Measurements from ENCODE around the gene PAGE3.

The PAGE3 gene

GRCh38 chrX:55240788-55241340 is 23.9 kb downstream of the PAGE3 start:
- Histone ChIP-seq H4K8ac (ENCODE audit: low read depth, low read length) (no peak overlapping the region), H3K56ac (ENCODE audit: low read length) (no peak overlapping the region), H3K79me2 (ENCODE audit: control insufficient read depth, insufficient read depth, low read length) (no peaks in the 10 kb centered on the region)

GRCh38 chrX:55220119-55220794 is 44.5 kb downstream of the PAGE3 start, which contains the start of gene PAGE5:
Gene PAGE5, plus strand, starts transcription at chrX:55220346. Its CDS starts 1,037 bp downstream, at chrX:55221383.
- Histone ChIP-seq H4K8ac (ENCODE audit: low read depth, low read length) (no peak within 1 kb of the TSS), H3K18ac (ENCODE audit: low read length) (no peak within 1 kb of the TSS), H4K5ac (ENCODE audit: low read length) (no peak within 1 kb of the TSS), H2BK5ac (ENCODE audit: low read length) (no peak within 1 kb of the TSS), H3K36me3 (ENCODE audit: control insufficient read depth, insufficient read depth, low read length) (no peaks in the 10 kb centered on the region), H3K79me2 (ENCODE audit: control insufficient read depth, insufficient read depth, low read length) (no peaks in the 10 kb centered on the region), H3K4me1 (ENCODE audit: control insufficient read depth, low read depth, low read length) (no peaks in the 10 kb centered on the region), H2BK15ac (replicated peaks; ENCODE audit: low read depth) (no peak within 1 kb of the TSS), H3K27me3 (ENCODE audit: insufficient read depth, low read length, poor library complexity) (no peaks in the 10 kb centered on the region), H3K4me3 (ENCODE audit: low read length) (no peak within 1 kb of the TSS), H2BK120ac (ENCODE audit: low read depth, low read length) (no peak within 1 kb of the TSS), H2AK5ac (ENCODE audit: low read length) (no peak within 1 kb of the TSS), H3K56ac (ENCODE audit: low read length) (no peak within 1 kb of the TSS), H3K27ac (ENCODE audit: low read depth, low read length) (no peak within 1 kb of the TSS), H3K4ac (ENCODE audit: low read depth, low read length) (no peak within 1 kb of the TSS), H3K9ac (ENCODE audit: low read length) (no peak within 1 kb of the TSS), H3K4me2 (ENCODE audit: low read length) (no peak within 1 kb of the TSS), H3K79me1 (ENCODE audit: low read length) (no peaks in the 10 kb centered on the region), H3K23ac (ENCODE audit: low read length) (no peak within 1 kb of the TSS)
- no peak for DNase-seq
- WGBS (ENCODE audit: extremely low coverage, insufficient coverage, low lambda C conversion rate), result no CpG with 5 or more reads among the region's 30 CpGs

More at GRCh38 chrX:55240788-55241340, 23.9 kb downstream of the PAGE3 start:
- Histone ChIP-seq H2BK15ac (replicated peaks; ENCODE audit: low read depth) (no peak overlapping the region), H3K4me1 (ENCODE audit: control insufficient read depth, low read depth, low read length) (no peaks in the 10 kb centered on the region), H4K5ac (ENCODE audit: low read length) (no peak overlapping the region), H3K4me2 (ENCODE audit: low read length) (no peak overlapping the region), H3K9ac (ENCODE audit: low read length) (no peak overlapping the region), H3K4ac (ENCODE audit: low read depth, low read length) (no peak overlapping the region), H2BK5ac (ENCODE audit: low read length) (no peak overlapping the region), H3K18ac (ENCODE audit: low read length) (no peak overlapping the region), H2AK5ac (ENCODE audit: low read length) (no peak overlapping the region), H3K36me3 (ENCODE audit: control insufficient read depth, insufficient read depth, low read length) (no peaks in the 10 kb centered on the region), H3K27me3 (ENCODE audit: insufficient read depth, low read length, poor library complexity) (no peaks in the 10 kb centered on the region), H3K27ac (ENCODE audit: low read depth, low read length) (no peak overlapping the region), H3K23ac (ENCODE audit: low read length) (no peak overlapping the region), H3K4me3 (ENCODE audit: low read length) (no peak overlapping the region), H3K79me1 (ENCODE audit: low read length) (no peaks in the 10 kb centered on the region), H2BK120ac (ENCODE audit: low read depth, low read length) (no peak overlapping the region)
- whole genome bisulfite sequencing (ENCODE audit: extremely low coverage, insufficient coverage, low lambda C conversion rate), result no CpG with 5 or more reads among the region's 6 CpGs
- no peak for DNase-seq

GRCh38 chrX:55213381-55213780 is 51.3 kb downstream of the PAGE3 start:
- no peak overlapping the region for H2BK5ac ChIP-seq (ENCODE audit: low read length)

GRCh38 chrX:55210931-55211677 is 53.6 kb downstream of the PAGE3 start:
- Histone ChIP-seq H3K18ac (ENCODE audit: low read length) (no peak overlapping the region), H4K5ac (ENCODE audit: low read length) (no peak overlapping the region), H3K9ac (ENCODE audit: low read length) (no peak overlapping the region), H3K79me1 (ENCODE audit: low read length) (no peaks in the 10 kb centered on the region), H3K36me3 (ENCODE audit: control insufficient read depth, insufficient read depth, low read length) (no peaks in the 10 kb centered on the region), H2BK5ac (ENCODE audit: low read length) (no peak overlapping the region), H3K4me2 (ENCODE audit: low read length) (no peak overlapping the region), H3K23ac (ENCODE audit: low read length) (no peak overlapping the region), H3K4me1 (ENCODE audit: control insufficient read depth, low read depth, low read length) (no peaks in the 10 kb centered on the region), H2BK15ac (replicated peaks; ENCODE audit: low read depth) (no peak overlapping the region), H3K4me3 (ENCODE audit: low read length) (no peak overlapping the region), H3K27me3 (ENCODE audit: insufficient read depth, low read length, poor library complexity) (no peaks in the 10 kb centered on the region), H3K4ac (ENCODE audit: low read depth, low read length) (no peak overlapping the region), H3K79me2 (ENCODE audit: control insufficient read depth, insufficient read depth, low read length) (no peaks in the 10 kb centered on the region), H3K56ac (ENCODE audit: low read length) (no peak overlapping the region), H3K27ac (ENCODE audit: low read depth, low read length) (no peak overlapping the region), H4K8ac (ENCODE audit: low read depth, low read length) (no peak overlapping the region), H2BK120ac (ENCODE audit: low read depth, low read length) (no peak overlapping the region), H2AK5ac (ENCODE audit: low read length) (no peak overlapping the region)
- no CpG with 5 or more reads among the region's 13 CpGs for WGBS (ENCODE audit: extremely low coverage, insufficient coverage, low lambda C conversion rate)
- DNase-seq, result no peak

More at GRCh38 chrX:55213381-55213780, 51.3 kb downstream of the PAGE3 start:
- no CpG with 5 or more reads among the region's 3 CpGs for WGBS (ENCODE audit: extremely low coverage, insufficient coverage, low lambda C conversion rate)
- no peak for DNase-seq
- Histone ChIP-seq H3K4me3 (ENCODE audit: low read length) (no peak overlapping the region), H3K36me3 (ENCODE audit: control insufficient read depth, insufficient read depth, low read length) (no peaks in the 10 kb centered on the region), H3K79me1 (ENCODE audit: low read length) (no peaks in the 10 kb centered on the region), H4K8ac (ENCODE audit: low read depth, low read length) (no peak overlapping the region), H3K79me2 (ENCODE audit: control insufficient read depth, insufficient read depth, low read length) (no peaks in the 10 kb centered on the region), H2BK15ac (replicated peaks; ENCODE audit: low read depth) (no peak overlapping the region), H3K18ac (ENCODE audit: low read length) (no peak overlapping the region), H3K27ac (ENCODE audit: low read depth, low read length) (no peak overlapping the region), H3K56ac (ENCODE audit: low read length) (no peak overlapping the region), H3K4me1 (ENCODE audit: control insufficient read depth, low read depth, low read length) (no peaks in the 10 kb centered on the region), H3K9ac (ENCODE audit: low read length) (no peak overlapping the region), H2AK5ac (ENCODE audit: low read length) (no peak overlapping the region), H3K4me2 (ENCODE audit: low read length) (no peak overlapping the region), H2BK120ac (ENCODE audit: low read depth, low read length) (no peak overlapping the region), H3K27me3 (ENCODE audit: insufficient read depth, low read length, poor library complexity) (no peaks in the 10 kb centered on the region), H3K4ac (ENCODE audit: low read depth, low read length) (no peak overlapping the region), H3K23ac (ENCODE audit: low read length) (no peak overlapping the region), H4K5ac (ENCODE audit: low read length) (no peak overlapping the region)

All from mesendoderm (in vitro differentiated cells).